A549 (cell line): ENCODE results near the gene SERHL2. TPM values are rescaled to one million over a fixed set of nuclear protein-coding genes. Genes with fewer than 3 reads are reported as not detected.
"Not testable (repeated sequence)": the region's sequence is repeated elsewhere in the genome, so short reads cannot be mapped to it uniquely, and the experiment has no call there.

Experiments used
- ATAC-seq, 2 experiments: fragments of 200-7000 bp in 1 of 2; fragments of >200 bp in 1 of 2; cut with Nextera tagmentation in 1 of 2; cut with Tn5 transposase in 1 of 2; 3 replicates each; pipeline versions ENCODE4 v1.8.0 to v1.9.1; 2018 to 2020; ENCODE audit warnings: mild to moderate bottlenecking in 1 of 2, moderate library complexity in 1 of 2
- CTCF ChIA-PET: fragments of 300-600 bp; sonication (Branson Sonifier 250); formaldehyde crosslinking; extraction: SDS; loops from one replicate; lab custom pipeline; 2021; ENCODE audit warnings: antibody characterized with exemption, inconsistent platforms; lab: Yijun Ruan, JAX
- POLR2A ChIA-PET: fragments of 350-600 bp; formaldehyde crosslinking; extraction: SDS; loops from one replicate; lab custom pipeline; 2021; ENCODE audit warnings: antibody characterized with exemption, inconsistent platforms; lab: Yijun Ruan, JAX
- DNase-seq, 2 experiments: peaks; one replicate each; pipeline versions ENCODE4 v3.0.0 to v3.0.0-alpha.2; 2011 to 2016; ENCODE audit warnings: low read depth in 1 of 2, low spot score in 1 of 2
- FAIRE-seq: peaks from 2 replicates; lab custom pipeline; 2011; peaks lifted over from hg19 to GRCh38; lab: Jason Lieb, UNC
- H3K27ac ChIP-seq, 2 experiments: fragments of >200 bp; sonication (Bioruptor Twin); formaldehyde crosslinking; 3 replicates each; pipeline ENCODE4 v1.5.1; 2016 to 2017
- H3K4me1 ChIP-seq: fragments of >200 bp; sonication (Bioruptor Twin); formaldehyde crosslinking; 3 replicates; pipeline ENCODE4 v1.6.1; 2016
- H3K4me2 ChIP-seq: fragments of >200 bp; sonication (Bioruptor Twin); formaldehyde crosslinking; 3 replicates; pipeline ENCODE4 v1.6.1; 2016
- H3K4me3 ChIP-seq: fragments of >200 bp; sonication (Bioruptor Twin); formaldehyde crosslinking; 3 replicates; pipeline ENCODE4 v1.5.1; 2016
- H3K9me3 ChIP-seq: fragments of >200 bp; sonication (Bioruptor Twin); formaldehyde crosslinking; 3 replicates; pipeline ENCODE4 v1.6.1; 2016
- BCL3 ChIP-seq: fragments of >200 bp; sonication (Bioruptor Twin); formaldehyde crosslinking; IDR thresholded peaks from 3 replicates; pipeline ENCODE4 v1.6.1; 2016
- CEBPB ChIP-seq, 2 experiments: fragments of >200 bp in 1 of 2; sonication (Bioruptor Twin) in 1 of 2; formaldehyde crosslinking in 1 of 2; IDR thresholded peaks; 2 replicates each; pipeline ENCODE4 v1.6.1; 2012 to 2016
- EP300 ChIP-seq, 2 experiments: fragments of >200 bp; sonication (Bioruptor Twin); formaldehyde crosslinking; IDR thresholded peaks; 2 replicates in 1 of 2; 3 replicates in 1 of 2; pipeline ENCODE4 v1.6.1; 2016 to 2017
- FOXS1 ChIP-seq: fragments of 250-450 bp; sonication (Bioruptor Pico); IDR thresholded peaks from 2 replicates; pipeline ENCODE4 v1.5.0; 2020; ENCODE audit warnings: mild to moderate bottlenecking, moderate library complexity
- GATA3 ChIP-seq: IDR thresholded peaks from 2 replicates; pipeline ENCODE4 v1.6.1; 2012; ENCODE audit warnings: borderline replicate concordance
- HOXB13 ChIP-seq: fragments of 250-450 bp; sonication (Bioruptor Pico); IDR thresholded peaks from 2 replicates; pipeline ENCODE4 v1.5.0; 2020; ENCODE audit warnings: low read depth, mild to moderate bottlenecking, moderate library complexity
- HOXB5 ChIP-seq: fragments of 250-450 bp; sonication (Bioruptor Pico); IDR thresholded peaks from 2 replicates; pipeline ENCODE4 v1.5.0; 2020; ENCODE audit warnings: mild to moderate bottlenecking, moderate library complexity
- MAFK ChIP-seq: fragments of 450-650 bp; IDR thresholded peaks from 2 replicates; pipeline ENCODE4 v1.6.1; 2014; ENCODE audit not compliant: partially characterized antibody
- MYC ChIP-seq: IDR thresholded peaks from 2 replicates; pipeline ENCODE4 v1.6.1; 2012; ENCODE audit warnings: mild to moderate bottlenecking, inconsistent platforms, low read length, improper control_type of control experiment, borderline replicate concordance
- NPAS2 ChIP-seq: fragments of 250-450 bp; sonication (Bioruptor Pico); IDR thresholded peaks from 2 replicates; pipeline ENCODE4 v1.8.0; 2022; ENCODE audit warnings: mild to moderate bottlenecking, moderate library complexity, borderline replicate concordance
- POLR2A ChIP-seq: IDR thresholded peaks from 2 replicates; pipeline ENCODE4 v1.6.1; 2012; ENCODE audit warnings: mild to moderate bottlenecking, low read length
- POLR2AphosphoS2 ChIP-seq: conservative IDR thresholded peaks from 2 replicates; pipeline ENCODE4 v1.6.1; 2012; ENCODE audit warnings: low read length, improper control_type of control experiment, inconsistent platforms
- RARB ChIP-seq: fragments of 250-450 bp; sonication (Bioruptor Pico); IDR thresholded peaks from 2 replicates; pipeline ENCODE4 v1.8.0; 2021; ENCODE audit warnings: mild to moderate bottlenecking, moderate library complexity
- ZFP36 ChIP-seq: fragments of 450-650 bp; IDR thresholded peaks from 2 replicates; pipeline ENCODE4 v1.6.1; 2014; ENCODE audit warnings: borderline replicate concordance; ENCODE audit not compliant: partially characterized antibody
- WGBS: methylation state at CpG from one replicate; pipeline ENCODE4 v1.1.6; 2017; ENCODE audit errors: missing lambda C conversion rate; 5-methylcytosine and 5-hydroxymethylcytosine counted together
- polyA minus RNA-seq: library from RNA; depleted of rRNA, polyadenylated mRNA; stranded (reverse); fragments of >200 nt; gene quantifications from 2 replicates; pipeline ENCODE4 v1.2.3, GENCODE V29; 2011; rRNA and poly(A)+ RNA removed
- polyA plus RNA-seq, 4 experiments: library from polyadenylated mRNA; depleted of rRNA in 3 of 4; stranded (reverse); fragments of >200 nt; fragmentation: RNase III in 1 of 4; extraction: RNeasy Plus Mini Kit Qiagen cat#74134 plus additional on column Dnase treatment in 1 of 4; gene quantifications; 2 replicates in 3 of 4; 3 replicates in 1 of 4; pipeline ENCODE4 v1.2.3, GENCODE V29; 2011 to 2017
- TF ChIP-seq, protein P1 (sequence below): IDR thresholded peaks from 2 replicates; pipeline ENCODE4 v1.6.1; 2012; ENCODE audit warnings: low read depth, borderline replicate concordance
- TF ChIP-seq, protein P2 (sequence below): fragments of 250-450 bp; sonication (Bioruptor Pico); IDR thresholded peaks from 2 replicates; pipeline ENCODE4 v1.5.0; 2021; ENCODE audit warnings: mild to moderate bottlenecking, moderate library complexity, borderline replicate concordance

The SERHL2 gene
- 0.14 and 0.20 TPM in 2 replicates for polyA plus RNA-seq (2011; rRNA removed)
- polyA plus RNA-seq (2012; cell fraction: cytosol; rRNA removed): 0.08 and 0.23 TPM in 2 replicates
- 0.25 and 0.95 TPM in 2 replicates for polyA plus RNA-seq (2012; cell fraction: nucleus; rRNA removed)
- 0.21 to 0.42 TPM (median 0.38 TPM) in 3 replicates for polyA plus RNA-seq (2017; fragmentation: RNase III; extraction: RNeasy Plus Mini Kit Qiagen cat#74134 plus additional on column Dnase treatment)
- polyA minus RNA-seq: 1.1 TPM in 1 of 2 replicates, not detected in the other

DNA sequence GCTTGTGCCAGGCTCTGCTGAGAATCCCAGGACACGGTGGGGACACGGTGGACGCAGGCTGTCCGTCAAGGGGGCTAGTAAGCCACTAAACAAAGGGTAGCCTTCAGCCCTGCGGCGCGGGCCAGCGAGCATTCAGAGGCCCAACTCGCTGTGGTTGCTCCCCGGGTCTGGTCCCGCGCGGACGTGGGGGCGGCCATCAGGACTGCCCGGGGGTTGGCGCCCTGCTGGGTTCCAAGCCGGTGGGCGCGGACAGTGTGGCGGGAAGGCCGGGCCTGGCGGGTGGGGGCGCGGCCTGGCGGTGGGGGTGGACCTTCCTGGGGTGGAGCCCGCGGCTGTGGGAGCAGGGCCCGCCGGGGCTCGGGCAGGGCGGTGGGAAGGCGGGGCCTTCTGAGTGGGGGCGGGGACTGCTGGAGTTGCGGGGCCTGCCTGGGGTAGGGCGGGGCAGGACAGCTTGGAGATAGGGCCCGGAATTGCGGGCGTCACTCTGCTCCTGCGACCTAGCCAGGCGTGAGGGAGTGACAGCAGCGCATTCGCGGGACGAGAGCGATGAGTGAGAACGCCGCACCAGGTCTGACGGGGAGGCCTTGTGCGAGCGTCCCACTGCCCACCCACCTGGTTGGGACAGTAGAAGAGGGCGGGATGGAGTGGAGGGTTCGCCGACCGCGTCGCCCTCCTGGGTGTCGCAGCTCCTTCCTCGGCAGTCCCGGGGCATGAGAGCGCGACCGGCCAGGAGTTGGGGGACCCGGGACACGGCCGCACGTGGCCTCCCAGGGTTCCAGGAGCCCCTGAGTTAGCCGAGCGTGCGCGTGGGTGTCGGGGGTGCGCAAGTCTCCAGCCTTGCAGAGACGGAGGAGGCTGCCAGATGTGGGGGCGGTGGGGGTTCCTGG is at the start of gene SERHL2:
Gene SERHL2, plus strand, starts transcription at position 482 of the 887 bp plus-strand sequence. Its CDS starts 65 bp downstream, at position 547.
- ChIA-PET CTCF (interaction anchor here (0.6 kb wide), 1 partner anchor 44 kb away, joined by 4 read pairs; no protein-coding TSS in a partner anchor), POLR2A (no interaction called here)
- Histone ChIP-seq H3K4me3 (peak within 1 kb of the TSS; percentile 54), H3K4me1 (peaks cover 7% of the 10 kb centered on the region; the same call in 2 of the 3 replicates), H3K4me2 (peak within 1 kb of the TSS; percentile 93), H3K27ac (peak within 1 kb of the TSS; percentile 59 to 81), H3K9me3 (peaks cover 8% of the 10 kb centered on the region; the same call in 1 of the 3 replicates)
- ATAC-seq: peak; percentile 78 to 93
- TF ChIP-seq POLR2A: peak; percentile 43
- TF ChIP-seq ZFP36: no peak
- FAIRE-seq: no peak
- WGBS: 48% methylated on average over 43 of the region's 75 CpGs
- DNase-seq: peak; percentile 84 to 90

- WGBS: 54% methylated on average over 10 of the region's 11 CpGs
- not testable (repeated sequence) for H3K4me3 ChIP-seq, DNase-seq, H3K4me2 ChIP-seq, FAIRE-seq, H3K4me1 ChIP-seq, H3K9me3 ChIP-seq, H3K27ac ChIP-seq
- ATAC-seq: peak; percentile 4 to 38; a peak in 3 of 6 replicates
- POLR2A ChIA-PET: interaction anchor here (0.7 kb wide), 1 partner anchor 28 kb away, joined by 11 read pairs; no protein-coding TSS in a partner anchor
- CTCF ChIA-PET: interaction anchor here (0.6 to 1.0 kb wide), 2 partner anchors 9 to 314 kb away, joined by 3 read pairs; no protein-coding TSS in a partner anchor
Observed at GRCh38 chr22:42508327-42508974, 45.3 kb upstream of the SERHL2 start.

DNA sequence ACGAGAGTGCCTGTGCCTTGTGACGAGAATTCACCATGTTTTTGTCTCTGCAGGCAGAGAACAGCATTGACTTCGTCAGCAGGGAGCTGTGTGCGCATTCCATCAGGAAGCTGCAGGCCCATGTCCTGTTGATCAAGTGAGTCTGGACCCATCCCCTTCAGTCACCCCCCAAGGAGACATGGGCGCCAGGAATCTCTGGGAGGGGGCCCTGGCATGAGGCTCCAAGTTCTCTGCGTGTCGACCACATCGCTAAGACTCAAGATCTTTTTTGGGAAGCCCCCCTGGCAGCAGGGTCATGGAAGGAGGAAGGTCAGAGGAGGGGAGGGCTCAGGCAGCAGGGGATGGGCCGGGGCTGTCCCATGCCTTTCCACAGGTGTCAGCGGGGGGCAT is 44.8 kb upstream of the SERHL2 start:
- H3K4me3 ChIP-seq, H3K27ac ChIP-seq, H3K4me2 ChIP-seq, DNase-seq, CTCF ChIA-PET, H3K9me3 ChIP-seq, FAIRE-seq, POLR2A ChIA-PET, H3K4me1 ChIP-seq: not testable (repeated sequence)
- peak; percentile 8 to 11; a peak in 3 of 6 replicates for ATAC-seq
- WGBS: 77% methylated on average over 10 of the region's 10 CpGs

- 74% methylated on average over 15 of the region's 15 CpGs for WGBS
- ATAC-seq (no peak), DNase-seq (no peak), FAIRE-seq (no peak)
- Histone ChIP-seq H3K4me2 (no peak overlapping the region), H3K4me1 (0 out of 3 replicates have a peak, but pooled peaks cover 3% of the 10 kb centered on the region), H3K9me3 (no peaks in the 10 kb centered on the region), H3K27ac (no peak overlapping the region), H3K4me3 (no peak overlapping the region)
- ChIA-PET POLR2A (interaction anchor here (0.6 to 0.7 kb wide), 4 partner anchors 51 to 562 kb away, joined by 4 to 5 read pairs (median 4); no protein-coding TSS in a partner anchor), CTCF (interaction anchor here (0.7 kb wide), 1 partner anchor 44 kb away, joined by 4 read pairs; no protein-coding TSS in a partner anchor)
- TF ChIP-seq RARB (CRISPR knock-in tag) (no peak), HOXB13 (CRISPR knock-in tag) (no peak), GATA3 (no peak), MYC (no peak), BCL3 (no peak), NPAS2 (no peak), POLR2AphosphoS2 (no peak), CEBPB (IDR thresholded peaks at IDR 0.05) (no peak), EP300 (IDR thresholded peaks at IDR 0.05) (no peak), FOXS1 (no peak), HOXB5 (CRISPR knock-in tag) (no peak), MAFK (no peak)
- TF ChIP-seq, protein P1, sequence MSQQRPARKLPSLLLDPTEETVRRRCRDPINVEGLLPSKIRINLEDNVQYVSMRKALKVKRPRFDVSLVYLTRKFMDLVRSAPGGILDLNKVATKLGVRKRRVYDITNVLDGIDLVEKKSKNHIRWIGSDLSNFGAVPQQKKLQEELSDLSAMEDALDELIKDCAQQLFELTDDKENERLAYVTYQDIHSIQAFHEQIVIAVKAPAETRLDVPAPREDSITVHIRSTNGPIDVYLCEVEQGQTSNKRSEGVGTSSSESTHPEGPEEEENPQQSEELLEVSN: no peak
- TF ChIP-seq, protein P2, sequence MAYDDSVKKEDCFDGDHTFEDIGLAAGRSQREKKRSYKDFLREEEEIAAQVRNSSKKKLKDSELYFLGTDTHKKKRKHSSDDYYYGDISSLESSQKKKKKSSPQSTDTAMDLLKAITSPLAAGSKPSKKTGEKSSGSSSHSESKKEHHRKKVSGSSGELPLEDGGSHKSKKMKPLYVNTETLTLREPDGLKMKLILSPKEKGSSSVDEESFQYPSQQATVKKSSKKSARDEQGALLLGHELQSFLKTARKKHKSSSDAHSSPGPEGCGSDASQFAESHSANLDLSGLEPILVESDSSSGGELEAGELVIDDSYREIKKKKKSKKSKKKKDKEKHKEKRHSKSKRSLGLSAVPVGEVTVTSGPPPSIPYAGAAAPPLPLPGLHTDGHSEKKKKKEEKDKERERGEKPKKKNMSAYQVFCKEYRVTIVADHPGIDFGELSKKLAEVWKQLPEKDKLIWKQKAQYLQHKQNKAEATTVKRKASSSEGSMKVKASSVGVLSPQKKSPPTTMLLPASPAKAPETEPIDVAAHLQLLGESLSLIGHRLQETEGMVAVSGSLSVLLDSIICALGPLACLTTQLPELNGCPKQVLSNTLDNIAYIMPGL (CRISPR knock-in tag): no peak
Observed at GRCh38 chr22:42509548-42509947, 44.2 kb upstream of the SERHL2 start.
